Measurements from ENCODE around the gene RALGAPB.

RALGAPB gene

DNA sequence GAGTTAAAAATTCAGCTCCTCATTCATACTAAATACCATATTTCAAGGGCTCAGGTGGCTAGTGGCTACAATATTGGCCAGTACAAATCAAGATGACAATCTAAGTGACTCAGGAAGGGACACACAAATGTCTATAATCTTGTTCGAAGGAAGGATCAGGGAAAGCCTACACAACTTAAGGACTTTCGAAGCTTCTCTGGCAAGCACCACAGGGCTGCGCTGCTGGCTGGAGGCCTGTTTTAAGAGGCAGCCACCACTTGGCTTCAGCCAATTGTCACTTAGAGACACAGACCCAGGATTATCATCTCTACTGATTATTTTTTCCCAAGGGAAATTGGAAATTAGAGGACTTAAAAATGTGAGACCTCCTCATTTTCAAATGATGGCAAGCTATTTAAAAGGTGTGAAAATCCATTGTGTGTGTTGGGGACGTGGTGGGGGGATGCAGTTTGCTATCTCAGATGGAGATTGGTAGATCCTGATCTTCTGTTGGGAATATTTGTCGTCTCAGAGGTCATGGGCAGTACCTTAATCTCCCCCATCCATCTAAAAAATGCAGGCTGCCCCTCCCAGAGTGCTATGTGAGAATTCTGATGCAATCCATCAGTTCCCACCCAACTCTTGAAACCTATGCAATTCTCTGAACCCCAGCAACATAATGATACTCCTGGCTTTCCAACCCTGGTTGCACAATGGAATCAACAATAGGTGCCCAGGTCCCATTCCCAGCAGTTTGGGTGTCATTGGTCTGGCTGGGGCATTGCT is 140.3 kb downstream of the RALGAPB start:
- DNase-seq (ENCODE audit: low read depth), result no peak

DNA sequence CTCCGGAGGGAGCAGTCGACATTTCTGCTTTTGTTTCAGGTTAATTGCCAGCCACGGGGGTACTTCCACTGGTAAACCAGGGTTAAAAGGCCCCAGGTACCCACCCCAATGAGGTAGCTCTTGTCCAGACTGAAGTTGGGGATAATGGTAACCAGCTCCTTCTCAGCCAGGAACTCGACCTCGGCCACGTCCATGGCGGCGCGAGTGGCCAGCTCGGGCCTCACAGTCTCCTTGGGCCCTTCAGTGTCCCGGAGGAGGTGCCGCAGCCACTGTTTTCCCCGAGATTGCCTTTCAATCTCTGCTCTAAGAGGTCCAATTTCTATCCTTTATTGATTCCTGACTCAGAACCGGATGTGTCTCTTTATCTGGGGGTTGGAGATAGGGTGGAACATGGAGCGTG is 142.6 kb downstream of the RALGAPB start:
- DNase-seq (ENCODE audit: low read depth), result no peak

GRCh38 chr20:38616457-38616856 is 143.8 kb downstream of the RALGAPB start:
- no peak for DNase-seq (ENCODE audit: low read depth)

DNA sequence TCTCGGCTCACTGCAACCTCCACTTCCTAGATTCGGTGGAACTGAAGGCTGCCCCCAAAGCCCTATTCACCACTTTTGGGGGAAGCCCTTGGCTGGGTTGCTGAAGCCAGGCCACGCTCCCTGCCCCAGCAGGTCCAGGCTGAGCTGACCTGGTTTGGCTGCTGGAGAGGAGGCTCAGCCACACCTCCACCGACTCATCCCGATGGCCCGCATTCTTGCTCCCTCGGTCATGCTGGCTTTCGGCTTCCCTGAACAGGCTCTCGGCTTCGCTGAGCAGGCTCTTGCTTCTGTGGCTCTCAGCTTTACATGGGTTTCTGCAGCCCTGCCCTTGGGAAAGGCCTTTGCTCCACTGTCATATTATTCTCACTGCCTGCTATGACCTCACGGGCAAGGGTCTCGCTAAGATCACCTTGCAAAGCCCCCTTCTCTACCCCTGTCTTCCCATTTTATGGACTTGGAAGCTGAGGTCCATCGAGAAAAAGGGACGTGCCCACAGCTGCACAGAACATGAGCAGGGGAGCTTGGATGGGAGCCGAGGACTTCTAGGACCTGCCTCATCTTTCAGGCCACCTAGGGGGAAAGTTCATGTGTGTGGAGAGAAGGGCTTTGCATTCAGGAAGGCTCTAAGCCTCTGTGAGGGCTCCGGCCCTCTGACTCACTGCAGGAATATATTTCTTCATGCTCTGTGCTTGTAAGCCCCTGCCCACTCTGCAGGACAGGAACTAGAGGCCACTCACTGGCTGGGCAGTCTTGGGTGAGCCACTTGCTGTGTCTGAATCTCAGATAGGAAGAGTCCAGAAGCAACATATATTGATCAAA is 144.6 kb downstream of the RALGAPB start:
- DNase-seq (ENCODE audit: low read depth), result no peak

DNA sequence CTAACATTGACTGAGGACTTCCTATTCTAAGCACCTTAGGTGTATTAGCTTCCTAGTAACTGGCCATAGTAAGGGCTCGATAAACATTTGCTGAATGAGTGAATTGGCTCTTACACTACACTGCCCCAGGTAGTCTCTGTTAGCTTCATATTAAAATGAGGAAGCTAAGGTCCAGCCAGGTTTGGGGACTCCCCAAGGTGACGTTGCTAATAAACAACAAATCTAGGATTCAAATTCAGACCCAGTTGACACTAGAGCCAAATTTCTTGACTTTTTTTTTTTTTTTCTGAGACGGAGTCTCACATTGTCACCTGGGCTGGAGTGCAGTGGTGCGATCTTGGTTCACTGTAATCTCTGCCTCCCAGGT is 145.2 kb downstream of the RALGAPB start:
- no peak for DNase-seq (ENCODE audit: low read depth)

DNA sequence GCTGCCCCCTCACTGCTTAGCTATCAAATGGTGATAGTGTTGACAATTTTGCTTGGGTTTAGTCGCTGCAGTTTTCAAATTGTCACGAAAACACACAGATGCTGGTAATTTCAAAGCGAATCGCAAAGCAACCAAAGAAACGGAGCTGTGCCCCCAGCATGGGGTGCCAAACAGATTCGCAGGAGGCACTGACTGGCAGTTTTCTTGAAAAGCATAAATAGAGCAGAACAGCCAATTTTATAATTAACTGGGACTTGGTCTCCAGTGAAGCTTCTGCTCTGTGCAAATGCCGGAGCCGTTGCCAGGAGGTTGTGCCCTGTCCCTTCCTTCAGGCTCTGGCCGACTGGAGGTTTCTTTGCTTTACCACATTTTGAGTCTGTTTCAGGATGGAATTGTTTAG is 147.8 kb downstream of the RALGAPB start:
- DNase-seq (ENCODE audit: low read depth), result no peak

DNA sequence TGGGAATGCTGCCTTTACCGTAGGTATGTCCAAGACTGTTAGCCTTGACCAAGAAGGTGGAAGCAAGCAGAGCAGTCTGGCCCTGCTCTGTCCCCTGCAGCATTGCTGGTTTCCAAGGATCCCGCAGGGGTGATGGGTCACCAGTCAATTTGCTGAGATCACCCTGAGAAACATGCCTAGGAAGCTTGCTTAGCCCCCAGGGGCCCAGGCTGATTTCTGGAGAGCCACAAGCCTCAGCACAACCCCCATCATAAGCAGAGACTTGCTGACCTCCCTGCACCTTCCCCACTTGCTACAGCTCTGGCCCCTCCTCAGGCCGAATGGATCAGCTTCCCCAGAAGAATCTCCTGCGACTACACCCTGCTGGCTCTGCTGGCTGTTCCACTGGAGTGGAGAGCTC is 150.4 kb downstream of the RALGAPB start:
- DNase-seq (ENCODE audit: low read depth), result no peak

- DNase-seq (ENCODE audit: low read depth), result no peak
Measured at GRCh38 chr20:38624084-38624483, 151.4 kb downstream of the RALGAPB start.

DNA sequence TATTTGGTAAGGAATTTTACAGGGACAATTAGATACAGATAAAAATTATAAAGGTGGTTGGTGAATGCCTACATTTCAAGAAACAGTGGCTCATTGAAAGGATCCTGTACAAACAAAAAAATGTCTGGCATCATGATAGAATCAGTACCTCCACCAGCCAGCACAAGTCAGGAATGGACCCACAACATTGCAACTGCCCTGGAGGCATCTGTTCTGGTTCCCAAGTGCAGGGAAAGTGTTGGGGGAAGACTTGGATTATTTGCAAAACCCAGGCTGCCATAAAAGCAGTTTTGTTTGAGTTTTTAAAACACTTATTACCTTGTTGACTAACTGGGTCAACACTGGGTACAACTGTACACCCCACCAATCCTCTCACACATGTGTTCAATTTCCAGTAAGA is 153.3 kb downstream of the RALGAPB start:
- DNase-seq (ENCODE audit: low read depth), result no peak

- no peak for DNase-seq (ENCODE audit: low read depth)
Measured at GRCh38 chr20:38626921-38627659, 154.4 kb downstream of the RALGAPB start.
